Ishikawa (cell line): ENCODE data around the gene CLMN.

ENCODE experiments used
- CREB1 ChIP-seq: IDR thresholded peaks from 2 replicates; pipeline ENCODE4 v1.6.1; 2012; ENCODE audit warnings: low read depth
- EGR1 ChIP-seq: IDR thresholded peaks from 2 replicates; pipeline ENCODE4 v1.6.1; 2012

- no peak for TF ChIP-seq EGR1
- no peak for TF ChIP-seq CREB1
These were observed 83.5 kb downstream of the CLMN start for GRCh38 chr14:95236221-95236620.
